Purkinje cell (primary cell): Measurements from ENCODE around the gene OR8K3. TPM values are rescaled to one million over a fixed set of nuclear protein-coding genes. Genes with fewer than 3 reads are reported as not detected.

Experiments
- polyA plus RNA-seq: library from polyadenylated mRNA; unstranded; fragments of >200 nt; fragmentation: Nextera tagmentation; gene quantifications from 2 replicates; pipeline ENCODE4 v1.2.1, GENCODE V29; 2014

OR8K3 gene
- not detected in 2 replicates for polyA plus RNA-seq

DNA sequence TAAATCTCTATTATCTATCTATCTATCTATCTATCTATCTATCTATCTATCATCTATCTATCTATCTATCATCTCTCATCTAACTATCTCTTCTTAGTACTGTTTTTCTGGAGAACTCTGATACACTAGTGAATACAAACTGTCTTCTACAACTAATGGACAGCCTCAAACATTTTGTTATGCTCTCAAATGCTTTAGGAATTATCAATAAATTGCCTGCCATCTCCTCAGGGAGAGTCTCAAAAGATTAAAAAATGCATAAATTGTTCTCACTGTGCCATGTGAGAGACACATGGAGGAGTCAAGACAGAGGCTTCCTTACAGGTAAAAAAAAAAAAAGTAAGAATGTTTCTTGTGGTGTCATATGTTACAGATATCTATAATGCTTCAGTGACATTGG lies at the start of gene OR8K3:
OR8K3 (plus strand) TSS at position 301 of the 400 bp plus-strand sequence. CDS start 3,163 bp downstream, outside the sequence.

DNA sequence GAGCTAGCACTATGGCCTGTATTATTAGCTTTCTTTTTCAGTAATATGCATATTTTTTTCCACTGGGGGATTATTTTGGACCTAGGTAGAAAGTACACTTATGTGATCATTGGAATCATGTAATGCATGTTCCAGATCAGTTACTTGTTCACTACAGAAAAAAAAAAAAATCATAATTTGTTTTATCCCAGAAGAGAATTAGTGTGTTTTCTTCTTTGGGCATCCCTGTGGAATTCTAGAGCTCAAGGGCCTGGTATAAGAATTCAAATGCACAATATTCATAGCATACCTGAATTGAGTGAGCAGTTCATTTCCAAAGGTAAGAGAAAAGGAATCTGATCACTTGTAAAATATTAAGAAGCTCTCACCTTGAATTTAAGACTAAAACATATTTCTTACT lies 41.1 kb upstream of the OR8K3 start, which contains the start of gene OR5T1:
OR5T1 (plus strand) TSS at position 301 of the 400 bp plus-strand sequence. CDS start 1,485 bp downstream, outside the sequence.

DNA sequence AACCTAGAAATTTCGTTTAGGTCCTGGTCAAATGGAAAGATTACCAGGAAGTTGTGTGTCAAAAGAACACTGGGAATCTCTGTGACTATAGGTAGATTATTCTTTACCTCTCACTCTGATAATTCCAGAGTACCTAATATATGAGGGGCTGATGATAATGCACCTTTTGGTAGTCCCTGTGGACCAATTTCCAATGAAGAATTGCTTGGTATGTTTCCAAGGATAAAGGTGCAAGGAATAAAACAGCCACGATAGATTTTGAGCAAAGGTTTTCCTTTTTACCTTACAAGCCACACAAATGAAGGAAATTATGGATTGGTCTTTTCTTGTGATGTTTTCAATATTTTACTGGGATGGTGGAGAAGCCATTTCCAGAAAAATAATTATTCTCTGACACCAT lies 22.8 kb upstream of the OR8K3 start, which contains the start of gene OR8H1:
OR8H1 (minus strand) TSS at position 101 of the 400 bp plus-strand sequence. CDS start 1,192 bp downstream, outside the sequence.

GRCh38 chr11:56345739-56346138 lies 30.8 kb downstream of the OR8K3 start, which contains the start of gene OR8K1:
TSS of gene OR8K1 (plus strand) at chr11:56346039. CDS start at chr11:56346039, 0 bp downstream.

DNA sequence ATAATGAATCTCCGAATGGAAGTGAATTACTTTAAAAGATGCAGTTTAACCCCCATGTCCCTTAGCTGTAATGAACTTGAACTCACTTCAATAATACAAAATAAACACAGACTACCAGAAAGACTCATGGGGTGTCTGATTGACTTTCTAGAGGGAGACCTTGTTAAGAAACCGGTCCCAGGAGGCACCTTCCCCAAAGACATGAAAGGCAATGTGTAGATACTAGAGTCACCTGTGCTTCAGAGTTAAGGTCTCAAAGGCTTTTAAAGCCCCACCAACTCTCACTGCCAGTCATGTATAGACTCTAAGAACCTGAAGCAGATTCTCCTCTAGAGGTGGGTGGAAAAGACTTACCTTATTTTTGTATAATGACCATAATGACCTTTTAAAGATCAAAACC lies 39.0 kb downstream of the OR8K3 start, which contains the start of gene OR8J1:
OR8J1 (plus strand) TSS at position 301 of the 400 bp plus-strand sequence. CDS start 5,956 bp downstream, outside the sequence.

Other genes with a start within 250 kb of the OR8K3 start
- not detected in 2 replicates for gene OR8I2, start 221.8 kb upstream of the OR8K3 start, polyA plus RNA-seq
- gene OR8H2, start 211.5 kb upstream of the OR8K3 start, polyA plus RNA-seq, result not detected in 2 replicates
- not detected in 2 replicates for gene OR8H3, start 192.8 kb upstream of the OR8K3 start, polyA plus RNA-seq
- gene OR8J3, start 174.9 kb upstream of the OR8K3 start, polyA plus RNA-seq, result not detected in 2 replicates
- not detected in 2 replicates for gene OR8K5, start 154.8 kb upstream of the OR8K3 start, polyA plus RNA-seq
- gene OR5J2, start 138.5 kb upstream of the OR8K3 start, polyA plus RNA-seq, result not detected in 2 replicates
- gene OR5T2, start 80.9 kb upstream of the OR8K3 start, polyA plus RNA-seq, result not detected in 2 replicates
- not detected in 2 replicates for gene OR5T3, start 62.9 kb upstream of the OR8K3 start, polyA plus RNA-seq
- gene OR5T1, start 41.0 kb upstream of the OR8K3 start, polyA plus RNA-seq, result not detected in 2 replicates
- not detected in 2 replicates for gene OR8H1, start 22.9 kb upstream of the OR8K3 start, polyA plus RNA-seq
- not detected in 2 replicates for gene OR8K1, start 30.9 kb downstream of the OR8K3 start, polyA plus RNA-seq
- gene OR8J1, start 39.1 kb downstream of the OR8K3 start, polyA plus RNA-seq, result not detected in 2 replicates
- gene OR8U1, start 60.5 kb downstream of the OR8K3 start, polyA plus RNA-seq, result not detected in 2 replicates
- not detected in 2 replicates for gene OR5AL1, start 97.6 kb downstream of the OR8K3 start, polyA plus RNA-seq
- gene OR5M3, start 158.2 kb downstream of the OR8K3 start, polyA plus RNA-seq, result not detected in 2 replicates
- gene OR5M8, start 176.2 kb downstream of the OR8K3 start, polyA plus RNA-seq, result not detected in 2 replicates
- not detected in 2 replicates for gene OR5M11, start 228.1 kb downstream of the OR8K3 start, polyA plus RNA-seq